GM18867 (cell line): ENCODE data around the gene NR1H4.
"Not testable (repeated sequence)": the region's sequence is repeated elsewhere in the genome, so short reads cannot be mapped to it uniquely, and the experiment has no call there.

Experiments used
- ATAC-seq: cut with Tn5 transposase; IDR thresholded peaks from one replicate; pipeline ENCODE4 v1.9.1; 2021; ENCODE audit warnings: mild to moderate bottlenecking, moderate library complexity; ENCODE audit not compliant: unreplicated experiment

Gene NR1H4

DNA sequence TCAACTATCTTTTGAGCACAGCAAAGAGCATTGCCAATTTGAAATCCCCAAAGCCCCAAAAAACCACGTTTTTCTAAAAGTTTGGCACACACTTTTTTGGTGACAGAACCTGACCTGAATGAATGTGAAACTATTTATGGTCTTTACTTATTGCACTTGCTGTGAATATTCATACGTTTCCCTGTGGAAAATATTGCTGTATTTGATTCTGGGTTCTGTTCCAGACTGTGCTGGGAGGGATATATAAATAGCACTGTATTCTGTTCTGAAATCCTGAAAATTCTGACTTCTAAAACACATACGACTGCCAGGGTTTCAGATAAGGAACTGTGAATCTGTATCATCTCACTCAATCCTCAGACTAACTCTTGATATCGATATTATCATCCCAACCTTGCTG, 35.1 kb downstream of the NR1H4 start:
- ATAC-seq, result no peak

DNA sequence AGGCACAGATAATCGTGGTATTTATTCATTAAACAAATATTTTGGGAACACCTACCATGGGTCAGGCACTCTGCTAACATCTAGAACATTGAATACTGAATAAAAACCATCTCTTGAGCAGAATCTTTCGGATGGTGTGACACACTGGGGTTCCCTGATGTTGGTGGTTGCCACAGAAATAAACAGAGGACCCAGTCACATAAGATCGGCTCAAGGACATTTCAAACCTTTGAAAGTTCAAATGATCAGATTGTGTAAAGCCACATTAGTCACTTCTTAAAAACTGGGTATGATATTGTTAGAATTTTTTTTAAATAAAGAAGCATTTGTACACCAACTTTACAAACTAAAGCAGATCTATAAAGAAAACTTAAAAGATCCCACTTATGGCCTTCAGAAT, 39.0 kb downstream of the NR1H4 start:
- no peak for ATAC-seq

DNA sequence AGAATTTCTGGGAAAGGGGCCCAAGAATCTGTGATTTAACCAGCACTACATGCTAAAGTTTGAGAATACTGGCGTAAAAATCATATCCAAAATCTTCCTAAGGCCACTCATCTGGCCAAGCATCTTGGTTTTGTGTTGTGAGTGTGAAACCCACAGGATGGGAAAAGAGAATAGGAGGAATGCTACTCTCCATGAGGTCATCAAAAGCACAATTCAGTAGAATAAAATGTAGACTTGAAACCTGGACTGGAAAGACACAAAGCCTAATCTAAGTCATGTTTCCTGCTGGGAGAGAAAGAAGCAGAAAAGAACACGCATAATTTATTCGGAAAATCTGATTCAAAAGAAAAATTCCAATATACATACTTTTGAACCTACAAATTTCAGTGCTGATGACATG, 42.3 kb downstream of the NR1H4 start:
- no peak for ATAC-seq

DNA sequence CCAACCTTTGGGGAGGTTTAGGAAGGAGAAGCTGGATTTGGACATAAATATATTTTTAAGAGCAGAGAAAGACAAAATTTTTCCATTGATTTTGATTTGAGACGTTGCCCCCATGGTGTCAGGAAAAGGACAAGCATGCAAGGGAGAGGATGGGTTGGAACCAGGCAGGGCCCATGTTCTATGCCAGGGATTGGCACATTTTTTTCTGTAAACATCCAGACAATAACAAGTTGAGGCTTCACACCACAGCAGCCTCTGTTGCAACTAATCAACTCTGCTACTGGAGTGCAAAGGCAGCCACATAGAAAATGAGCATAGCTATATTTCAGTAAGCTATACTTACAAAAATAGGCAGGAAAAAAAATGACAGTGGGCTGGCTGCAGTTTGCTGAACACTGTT, 44.7 kb downstream of the NR1H4 start:
- no peak for ATAC-seq

DNA sequence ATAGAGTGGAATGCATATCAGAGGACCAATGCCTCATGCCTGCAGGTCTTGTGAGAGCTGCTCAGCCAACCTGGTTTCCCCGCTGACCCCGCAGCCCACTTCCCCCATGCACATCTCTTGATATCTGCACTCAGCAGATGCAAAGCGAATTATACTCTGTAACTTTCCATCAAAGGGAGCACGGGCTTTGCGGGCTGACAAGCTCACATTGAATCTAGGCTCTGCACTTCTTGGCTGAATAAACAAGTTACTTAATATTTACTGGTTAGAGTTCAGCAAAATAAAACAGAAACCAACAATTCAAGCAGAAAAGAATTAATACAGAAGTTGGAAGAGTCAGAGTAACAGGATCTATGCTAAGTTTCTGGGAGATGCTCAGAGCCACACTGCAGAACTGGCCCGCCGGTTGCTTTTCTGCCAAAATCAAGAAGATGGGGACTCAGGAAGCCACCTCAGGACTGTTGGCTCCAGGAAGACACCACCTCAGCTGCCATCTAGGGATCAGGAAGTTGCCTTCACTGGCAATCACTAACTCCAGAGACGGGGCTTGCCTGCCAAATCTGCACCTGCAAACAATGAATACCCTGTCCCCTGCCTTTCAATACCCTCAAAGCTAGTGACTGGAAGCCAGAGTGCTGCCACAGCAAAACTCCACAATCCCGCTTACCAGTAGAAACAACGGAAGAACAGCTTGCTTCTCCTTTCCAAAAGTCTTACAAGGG, 46.5 kb downstream of the NR1H4 start:
- no peak for ATAC-seq

DNA sequence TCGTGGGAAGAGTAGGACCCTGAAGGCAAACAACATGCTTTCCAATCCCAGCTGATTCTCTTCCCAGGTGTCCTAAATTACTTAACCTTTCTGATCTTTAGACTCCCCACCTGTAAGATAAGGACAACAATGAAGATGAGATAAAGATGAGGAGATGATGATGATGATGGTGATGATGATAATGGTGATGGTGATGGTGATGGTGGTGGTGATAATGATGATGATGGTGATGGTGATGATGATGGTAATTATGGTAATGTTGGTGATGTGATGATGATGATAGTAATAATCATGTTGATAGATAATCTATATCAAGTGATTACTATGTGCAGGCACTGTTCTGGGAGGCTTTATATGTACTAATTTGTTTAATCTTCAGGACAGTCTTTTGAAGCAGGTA, 48.3 kb downstream of the NR1H4 start:
- ATAC-seq, result no peak

DNA sequence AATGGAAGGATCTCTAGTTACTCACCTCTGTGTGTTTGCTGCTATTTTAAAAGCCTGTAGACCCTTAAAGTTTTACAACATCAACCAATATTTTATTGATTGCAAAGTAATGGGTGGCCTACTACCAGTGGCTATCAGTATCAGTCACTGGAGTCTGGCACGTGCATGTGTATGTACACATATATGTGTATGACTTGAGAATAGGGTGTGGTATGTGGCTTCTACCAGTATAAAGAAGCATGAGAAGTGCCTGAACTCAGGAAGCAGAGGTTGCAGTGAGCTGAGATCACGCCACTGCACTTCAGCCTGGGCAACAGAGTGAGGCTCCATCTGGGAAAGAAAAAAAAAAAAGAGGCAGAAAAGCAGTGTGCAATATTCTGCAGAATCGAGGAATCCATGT, 54.4 kb downstream of the NR1H4 start:
- ATAC-seq, result no peak

DNA sequence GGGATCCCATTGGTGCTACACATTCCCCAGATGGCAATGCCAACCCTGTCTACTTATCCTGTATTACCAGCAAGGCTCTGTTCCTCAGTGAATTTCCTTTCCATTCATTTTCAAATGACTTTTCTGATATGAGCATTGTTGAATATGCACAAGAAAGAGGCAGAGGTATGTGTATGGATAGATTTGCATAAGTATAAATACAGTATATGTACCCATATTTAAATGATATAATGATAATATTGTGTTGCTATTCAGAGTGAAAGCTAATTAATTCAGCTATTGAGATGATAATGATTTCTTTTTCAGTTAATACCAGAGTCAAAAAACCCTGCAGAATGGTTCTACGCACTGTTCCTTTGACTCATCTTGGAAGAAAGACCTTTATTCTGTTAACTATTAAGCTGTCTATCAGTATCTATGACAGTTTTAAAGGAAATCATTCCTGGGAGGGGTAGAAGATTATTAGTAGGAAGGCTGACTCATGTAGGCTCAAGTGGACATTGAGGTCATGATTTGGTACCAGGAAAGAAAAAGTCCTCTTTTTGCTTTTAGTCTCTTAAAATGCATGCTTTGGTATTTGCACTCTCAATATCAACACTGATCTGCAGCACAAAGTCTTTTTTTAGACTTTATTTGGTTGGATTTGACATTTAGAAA, 54.9 kb downstream of the NR1H4 start:
- no peak for ATAC-seq

DNA sequence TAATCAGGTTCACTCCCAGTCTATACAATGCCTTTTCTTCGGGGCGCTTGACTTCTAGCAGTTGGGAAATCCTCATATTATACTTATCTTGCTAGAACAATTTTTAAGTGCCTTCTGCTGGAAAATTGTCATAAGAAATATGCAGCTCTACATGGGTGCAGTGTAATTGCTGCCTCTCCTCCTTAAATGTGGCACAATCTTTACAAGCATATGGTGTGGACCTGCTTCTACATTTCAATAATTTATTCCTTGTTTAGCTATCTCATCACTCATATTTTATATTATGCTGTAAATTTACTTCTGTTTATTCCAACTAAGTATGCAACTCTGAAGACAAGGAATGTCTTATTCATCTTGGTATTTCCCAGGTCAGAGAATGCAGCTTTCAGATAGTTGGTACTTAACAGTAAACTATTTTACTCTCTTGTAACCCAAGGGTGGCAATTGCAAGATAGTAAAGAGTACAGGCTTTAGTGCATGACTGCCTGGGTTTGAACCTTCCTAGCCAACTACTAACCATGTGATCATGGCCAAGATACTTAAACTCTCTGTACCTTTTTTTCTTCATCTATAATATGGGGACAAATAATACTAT, 56.2 kb downstream of the NR1H4 start:
- no peak for ATAC-seq

DNA sequence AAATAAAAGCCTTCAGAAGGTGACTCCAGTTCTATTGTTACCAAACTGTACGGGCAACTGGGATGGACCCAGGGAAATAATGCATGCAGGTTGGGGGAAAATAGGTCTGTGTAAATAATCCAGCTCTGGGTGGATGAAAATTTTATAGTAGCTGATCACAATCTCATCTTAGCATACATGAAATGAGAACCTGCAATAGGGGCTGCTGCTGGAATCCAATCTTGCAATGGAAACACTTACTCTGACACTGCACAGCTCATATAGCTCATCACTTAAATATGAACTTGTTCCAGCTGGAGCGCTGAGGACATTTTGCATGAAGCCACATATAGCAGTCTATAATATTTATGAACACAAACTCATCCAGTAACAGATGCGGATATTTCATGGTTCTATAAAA, 59.7 kb downstream of the NR1H4 start:
- ATAC-seq, result no peak

DNA sequence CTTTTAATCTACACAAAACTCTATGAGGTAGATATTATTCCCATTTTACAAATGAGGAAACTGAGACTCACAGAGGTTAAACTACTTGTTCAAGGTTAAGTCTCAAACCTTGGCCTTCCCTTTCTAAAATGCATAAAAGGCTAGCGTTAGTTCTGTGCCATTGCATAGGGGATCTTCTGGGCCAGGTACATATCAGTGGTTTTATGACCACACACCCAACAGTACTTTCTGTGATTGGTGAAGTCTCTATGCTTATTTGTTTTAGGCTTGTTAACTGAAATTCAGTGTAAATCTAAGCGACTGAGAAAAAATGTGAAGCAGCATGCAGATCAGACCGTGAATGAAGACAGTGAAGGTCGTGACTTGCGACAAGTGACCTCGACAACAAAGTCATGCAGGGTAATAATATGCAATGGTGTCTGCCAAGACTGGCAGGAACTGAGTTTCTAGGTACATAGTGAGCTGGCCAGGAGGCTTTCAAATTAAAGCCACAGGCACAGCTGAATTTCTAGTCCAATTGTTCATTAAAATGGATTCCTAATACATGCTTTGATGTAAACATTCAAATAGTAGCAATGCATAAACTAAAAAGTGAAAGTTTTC, 61.1 kb downstream of the NR1H4 start:
- no peak for ATAC-seq

DNA sequence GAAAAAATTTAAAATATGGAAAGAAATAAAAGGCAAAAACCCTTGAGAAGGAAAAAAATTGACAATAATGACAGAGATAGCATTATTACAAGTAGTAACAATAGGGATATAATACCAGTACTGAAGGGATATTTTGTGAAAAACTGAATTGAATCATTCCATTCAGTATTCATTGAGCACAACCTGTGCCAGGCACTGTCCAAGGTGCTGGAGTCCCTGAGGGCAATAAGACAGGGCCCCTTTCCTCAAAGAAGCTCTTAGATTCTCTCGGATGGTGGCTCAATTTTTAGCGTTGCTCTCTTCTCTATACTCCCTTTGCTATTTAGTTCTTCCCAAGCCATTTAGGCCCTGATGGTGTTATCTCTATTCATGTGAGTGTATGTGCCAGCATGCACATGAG, 65.5 kb downstream of the NR1H4 start:
- no peak for ATAC-seq

DNA sequence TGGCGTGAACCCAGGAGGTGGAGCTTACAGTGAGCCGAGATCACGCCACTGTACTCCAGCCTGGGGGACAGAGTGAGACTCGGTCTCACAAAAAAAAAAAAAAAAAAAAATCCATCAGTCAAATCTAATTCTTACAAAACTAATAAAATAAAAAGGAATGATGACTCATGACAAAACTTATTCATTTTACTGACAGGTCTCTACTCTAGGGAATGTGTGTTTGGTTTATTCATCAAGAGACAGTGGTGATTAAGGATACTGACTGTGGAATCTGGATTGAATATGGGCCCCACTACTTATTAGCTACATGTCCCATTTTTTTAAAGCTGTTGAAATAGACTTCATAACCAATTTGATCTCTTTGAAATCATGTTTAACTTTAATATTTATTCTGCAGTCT, 70.5 kb downstream of the NR1H4 start:
- no peak for ATAC-seq

DNA sequence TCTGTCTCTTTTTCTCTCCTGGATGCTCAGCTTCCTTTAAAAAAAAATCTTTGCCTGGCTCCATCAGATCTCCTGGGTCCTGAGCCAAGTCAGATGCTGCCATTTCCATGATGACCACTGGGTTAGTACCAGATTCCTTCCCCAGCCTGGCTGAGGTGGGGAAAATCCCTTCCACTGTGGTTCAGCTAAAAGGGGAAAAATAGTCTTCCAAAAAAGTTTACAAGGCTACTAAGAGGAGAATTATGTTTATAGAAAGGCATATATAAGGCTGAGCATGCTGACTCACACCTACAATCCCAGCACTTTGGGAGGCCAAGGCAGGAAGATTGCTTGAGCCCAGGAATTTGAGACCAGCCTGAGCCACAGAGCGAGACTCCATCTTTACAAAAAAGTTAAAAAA, 71.4 kb downstream of the NR1H4 start:
- no peak for ATAC-seq

DNA sequence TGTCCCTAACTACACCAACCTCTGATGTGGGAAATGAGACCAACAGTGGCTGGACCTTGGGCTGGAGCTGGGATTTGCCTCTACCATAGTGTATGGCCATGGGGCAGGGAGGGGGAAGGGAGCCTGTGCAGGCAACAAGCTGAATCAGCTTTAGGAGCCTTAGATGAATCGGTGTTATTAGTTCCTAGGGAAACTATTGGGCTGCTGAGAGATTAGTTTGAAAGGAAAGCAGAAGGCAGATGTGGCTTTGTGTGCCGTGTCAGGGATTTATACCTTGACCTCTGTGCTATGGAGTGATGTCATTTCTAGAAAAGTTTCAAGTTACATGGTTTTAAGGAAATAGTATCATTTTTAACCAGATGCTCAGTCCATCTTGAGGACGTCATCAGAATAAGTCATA, 80.3 kb downstream of the NR1H4 start:
- no peak for ATAC-seq

DNA sequence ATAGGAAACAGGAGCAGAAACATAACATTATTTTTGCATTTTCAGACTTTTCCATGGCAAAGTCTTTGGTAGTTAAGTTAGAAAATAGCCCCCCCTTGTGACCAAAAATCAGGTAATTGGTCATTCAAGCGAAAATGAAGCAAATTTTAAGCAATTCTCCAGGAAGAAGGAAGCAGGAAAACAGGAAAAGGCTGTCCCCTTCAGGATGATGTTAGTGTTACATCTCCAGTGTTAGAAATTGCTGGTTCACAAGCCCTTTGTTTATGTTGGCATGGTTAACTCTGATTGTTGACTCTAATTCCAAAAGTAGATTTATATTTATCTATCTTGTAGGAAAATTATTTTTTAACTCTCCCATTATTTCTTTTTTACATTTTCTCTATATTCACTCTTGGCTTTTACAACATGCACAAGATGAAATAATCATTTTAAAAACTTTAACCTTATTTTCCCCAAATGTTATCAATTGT, 81.0 kb downstream of the NR1H4 start:
- no peak for ATAC-seq

DNA sequence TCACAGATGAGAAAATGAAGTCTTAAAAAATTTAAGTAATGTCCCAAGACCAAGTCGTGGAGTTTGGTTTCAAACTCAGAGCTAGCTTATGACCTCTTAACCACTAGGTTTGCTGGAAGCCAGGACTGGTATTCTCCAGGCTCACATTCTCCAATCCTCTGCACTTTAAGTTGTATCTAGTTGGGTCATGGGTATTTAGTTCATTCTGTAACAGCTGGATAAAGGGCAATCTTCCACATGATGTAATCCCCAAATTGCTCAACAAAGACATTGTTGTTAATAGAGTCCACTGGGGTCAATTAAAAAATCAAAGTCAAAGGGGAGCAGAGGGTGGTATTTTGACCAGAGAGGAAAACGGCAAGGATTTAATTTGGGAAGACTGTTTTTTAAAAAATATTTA, 82.1 kb downstream of the NR1H4 start:
- no peak for ATAC-seq

DNA sequence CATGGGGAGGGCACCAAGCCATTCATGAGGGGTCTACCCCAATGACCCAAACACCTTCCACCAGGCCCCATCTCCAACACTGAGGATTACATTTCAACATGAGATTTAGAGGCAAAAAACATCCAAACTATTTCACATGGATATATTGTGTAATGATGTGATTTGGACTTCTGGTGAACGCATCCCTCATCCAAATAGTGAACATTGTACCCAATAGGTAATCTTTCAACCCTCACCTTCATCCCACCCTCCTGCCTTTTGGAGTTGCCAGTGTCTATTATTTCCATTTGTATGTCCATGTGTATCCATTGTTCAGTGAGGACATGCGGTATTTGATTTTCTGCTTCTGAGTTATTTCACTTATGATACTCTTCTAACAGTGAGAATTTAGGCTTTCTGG, 83.7 kb downstream of the NR1H4 start:
- no peak for ATAC-seq

DNA sequence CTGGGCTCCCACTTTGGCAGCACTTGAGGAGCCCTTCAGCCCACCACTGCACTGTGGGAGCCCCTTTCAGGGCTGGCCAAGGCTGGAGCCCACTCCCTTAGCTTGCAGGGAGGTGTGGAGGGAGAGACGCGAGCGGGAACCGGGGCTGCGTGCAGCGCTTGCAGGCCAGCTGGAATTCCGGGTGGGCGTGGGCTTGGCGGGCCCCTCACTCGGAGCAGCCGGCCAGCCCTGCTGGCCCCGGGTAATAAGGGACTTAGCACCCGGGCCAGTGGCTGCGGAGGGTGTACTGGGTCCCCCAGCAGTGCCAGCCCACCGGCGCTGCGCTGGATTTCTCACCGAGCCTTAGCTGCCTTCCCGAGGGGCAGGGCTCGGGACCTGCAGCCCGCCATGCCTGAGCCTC, 85.6 kb downstream of the NR1H4 start:
- ATAC-seq, result not testable (repeated sequence)

DNA sequence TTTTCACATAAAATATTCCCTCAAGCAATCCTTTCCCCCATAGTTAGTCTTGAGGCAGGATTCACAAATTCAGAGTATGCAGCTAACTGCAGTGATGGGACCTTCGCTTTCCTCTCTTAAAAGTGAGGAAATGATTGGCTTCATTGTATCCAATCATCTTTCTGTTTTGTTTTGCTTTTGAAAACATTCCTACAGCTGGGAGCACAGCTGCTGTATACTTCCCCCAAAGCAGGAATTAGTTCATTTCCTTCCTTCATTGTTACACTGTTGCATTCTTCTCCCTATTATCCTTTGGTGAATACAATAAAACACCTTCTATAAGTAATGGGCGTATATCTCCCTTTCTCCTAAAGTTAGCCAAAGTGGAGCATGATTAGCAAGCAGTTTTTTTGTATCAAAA, 90.4 kb downstream of the NR1H4 start:
- ATAC-seq, result no peak

DNA sequence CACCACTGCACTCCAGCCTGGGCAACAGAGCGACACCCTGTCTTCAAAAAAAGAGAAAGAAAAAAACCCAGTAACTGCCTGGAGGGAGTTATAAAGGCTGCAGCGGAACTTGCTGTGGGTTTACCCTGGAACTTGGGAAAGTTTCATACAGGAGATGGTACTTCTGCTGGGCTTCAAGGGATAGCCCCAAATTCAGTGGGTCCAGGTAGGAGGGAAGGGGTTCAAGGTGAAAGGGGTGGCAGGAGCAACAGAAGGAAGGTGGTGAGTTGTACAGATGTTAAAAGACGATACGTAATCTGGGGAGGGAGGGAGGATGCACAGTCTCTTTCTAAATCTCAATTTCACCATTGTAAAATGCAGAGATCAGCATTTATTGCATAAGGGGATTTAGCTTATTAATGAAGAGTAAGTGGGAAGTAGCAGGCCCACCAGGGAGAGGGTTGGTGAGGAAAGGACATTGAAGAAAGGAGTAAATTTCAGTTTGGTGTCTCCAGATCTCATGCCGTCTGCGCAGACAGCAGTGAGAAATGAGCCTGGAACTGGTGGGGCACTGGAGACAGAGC, 91.3 kb downstream of the NR1H4 start:
- no peak for ATAC-seq
